Stomach (tissue), 9 donors: Measurements from ENCODE around the gene SAMD14. TPM values are rescaled to one million over a fixed set of nuclear protein-coding genes. Genes with fewer than 3 reads are reported as not detected.
A peak's percentile ranks its signal among the peaks of the same experiment; 100 is the strongest.

ENCODE experiments used
- DNase-seq, 2 donors: peaks; one replicate each; pipeline versions ENCODE4 v3.0.0 to v3.0.0-alpha.2; 2013 to 2019
- H3K27ac ChIP-seq, 5 donors: fragments of 200-600 bp in 4 of 5; sonication (generic) in 4 of 5; one replicate each; pipeline ENCODE4 v1.5.1; 2013 to 2019; ENCODE audit warnings: mild to moderate bottlenecking in 1 of 5, moderate library complexity in 1 of 5
- H3K27me3 ChIP-seq, 3 donors: fragments of 200-600 bp; sonication (generic); one replicate each; pipeline ENCODE4 v1.5.1; 2017 to 2019; ENCODE audit warnings: mixed run types in 1 of 3
- H3K36me3 ChIP-seq, 4 donors: fragments of 200-600 bp; sonication (generic); 1 replicate in 3 of 4; 2 replicates in 1 of 4; pipeline ENCODE4 v1.5.1; 2016 to 2019
- H3K4me1 ChIP-seq, 4 donors: fragments of 200-600 bp; sonication (generic); one replicate each; pipeline ENCODE4 v1.5.1; 2016 to 2019
- H3K4me3 ChIP-seq, 4 donors: fragments of 200-600 bp; sonication (generic) in 3 of 4; one replicate each; pipeline ENCODE4 v1.5.1; 2016 to 2019; ENCODE audit warnings: mild to moderate bottlenecking in 1 of 4
- H3K9me3 ChIP-seq, 4 donors: fragments of 200-600 bp; sonication (generic); one replicate each; pipeline ENCODE4 v1.5.1; 2016 to 2019
- CTCF ChIP-seq, 7 experiments: fragments of 450-650 bp in 4 of 7; fragments of 200-600 bp in 3 of 7; sonication (generic) in 3 of 7; IDR thresholded peaks; one replicate each; pipeline ENCODE4 v1.5.1; 2016 to 2019; ENCODE audit warnings: antibody characterized with exemption in 7 of 7, control low read depth in 2 of 7, mild to moderate bottlenecking in 1 of 7
- EP300 ChIP-seq: sonication (generic); formaldehyde crosslinking; IDR thresholded peaks from one replicate; pipeline ENCODE4 v1.6.1; 2017; ENCODE audit warnings: antibody characterized with exemption
- POLR2A ChIP-seq, 4 donors: fragments of 450-650 bp; IDR thresholded peaks; one replicate each; pipeline ENCODE4 v1.6.1; 2016; ENCODE audit warnings: antibody characterized with exemption in 4 of 4, control low read depth in 2 of 4, mild to moderate bottlenecking in 1 of 4, moderate library complexity in 1 of 4
- POLR2AphosphoS5 ChIP-seq, 3 donors: sonication (generic); formaldehyde crosslinking; IDR thresholded peaks; one replicate each; pipeline ENCODE4 v1.6.1; 2016; ENCODE audit warnings: antibody characterized with exemption in 3 of 3
- WGBS, 5 donors: extraction: QIAGEN DNeasy Blood & Tissue Kit in 3 of 5; methylation state at CpG; one replicate each; pipeline versions ENCODE4 v1.1.5 to v1.1.7; 2013 to 2018; 5-methylcytosine and 5-hydroxymethylcytosine counted together
- intact Hi-C: fragments of 100-400 bp; cut with DNase I; formaldehyde crosslinking; loops from one replicate; pipeline ENCODE4 v1.15.1; 2023; ENCODE audit warnings: low total_unique reads
- polyA plus RNA-seq, 3 donors: library from polyadenylated mRNA; stranded (reverse); fragments of 200-250 nt; gene quantifications; one replicate each; pipeline ENCODE4 v1.2.3, GENCODE V29; 2013
- total RNA-seq, 5 donors: library from RNA; depleted of rRNA; stranded (reverse); fragments of >200 nt; gene quantifications; one replicate each; pipeline versions ENCODE4 v1.1.0 to v1.2.3, GENCODE V29; 2014 to 2016
- donor health status: healthy with polysubstance abuse.
- donor health status: Bipolar disorder and iron deficiency.
- donor health status: healthy.

The SAMD14 gene
- total and polyA plus RNA-seq, 8 donors = 1.3 to 87.0 (median 1.8) TPM; not detected in 2

DNA sequence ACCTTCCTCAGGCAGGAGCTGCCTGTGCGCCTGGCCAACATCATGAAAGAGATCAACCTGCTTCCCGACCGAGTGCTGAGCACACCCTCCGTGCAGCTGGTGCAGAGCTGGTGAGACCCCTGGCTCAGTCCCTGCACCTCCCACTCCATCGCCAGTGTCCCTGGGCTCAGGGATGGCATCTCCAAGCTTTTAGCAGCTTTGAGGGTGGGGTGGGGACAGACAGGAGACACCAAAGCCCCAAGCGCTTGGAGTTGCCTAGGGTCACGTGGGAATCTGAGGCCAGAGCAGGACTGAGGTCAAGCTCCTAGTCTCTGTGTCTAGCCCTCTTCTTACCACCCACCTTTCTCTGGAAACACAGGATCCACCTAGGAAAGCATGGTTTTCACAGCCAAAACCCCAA, 32.5 kb downstream of the SAMD14 start:
- Histone ChIP-seq H3K27ac (no peak overlapping the region), H3K4me1 (peaks cover 37 to 79% (median 58%) of the 10 kb centered on the region in 4 donors), H3K4me3 (no peak overlapping the region), H3K27me3 (no peaks in the 10 kb centered on the region), H3K9me3 (no peaks in the 10 kb centered on the region), H3K36me3 (peaks cover 13 to 48% (median 31%) of the 10 kb centered on the region in 4 donors)
- TF ChIP-seq POLR2A (IDR thresholded peaks at IDR 0.05) (no peak), EP300 (no peak), POLR2AphosphoS5 (IDR thresholded peaks at IDR 0.05) (no peak), CTCF (IDR thresholded peaks at IDR 0.05) (no peak)
- no peak for DNase-seq
- intact Hi-C loops = no loop called here
- 70 to 91% (median 74%) methylated on average over 7 of the region's 7 CpGs for WGBS, 5 donors

DNA sequence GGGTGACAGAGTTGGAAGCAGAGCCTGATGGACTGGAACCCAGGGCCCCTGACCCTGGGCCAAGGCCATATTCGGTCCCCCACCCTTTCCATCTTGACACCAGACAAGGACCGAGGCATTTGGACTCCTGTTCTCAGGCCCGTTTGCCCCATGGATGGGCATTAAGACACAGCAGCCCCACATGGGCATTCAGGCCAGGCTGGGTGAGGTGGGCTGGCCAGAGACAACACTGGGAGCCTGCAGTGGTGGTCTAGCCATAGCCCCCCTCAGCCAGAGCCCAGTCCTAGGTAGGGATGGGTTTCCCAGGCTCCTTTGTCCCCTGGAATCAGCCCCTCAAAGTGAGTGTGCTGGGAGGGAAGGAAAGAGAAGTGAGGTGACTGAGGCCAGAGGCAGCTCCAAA, 33.2 kb downstream of the SAMD14 start:
- 60 to 84% (median 74%) methylated on average over 1 to 3 of the region's 3 CpGs for WGBS, 5 donors
- peaks cover 13 to 48% (median 31%) of the 10 kb centered on the region in 4 donors for H3K36me3 ChIP-seq
- intact Hi-C loops = no loop called here
- no peaks in the 10 kb centered on the region for H3K9me3 ChIP-seq
- H3K4me1 ChIP-seq = peaks cover 30 to 72% (median 52%) of the 10 kb centered on the region in 4 donors
- H3K27ac ChIP-seq = peak overlapping the region in 4 of 5 donors; percentile 85 to 92 (median 88)
- no peak for TF ChIP-seq POLR2AphosphoS5 (IDR thresholded peaks at IDR 0.05)
- no peak for TF ChIP-seq CTCF (IDR thresholded peaks at IDR 0.05)
- no peak for TF ChIP-seq EP300
- no peak for TF ChIP-seq POLR2A (IDR thresholded peaks at IDR 0.05)
- DNase-seq = no peak
- peak overlapping the region in 3 of 4 donors; percentile 71 to 99 (median 91) for H3K4me3 ChIP-seq
- no peaks in the 10 kb centered on the region for H3K27me3 ChIP-seq

- WGBS, 5 donors = 8 to 18% (median 15%) methylated on average over 2 to 6 of the region's 6 CpGs
- H3K27ac ChIP-seq = peak overlapping the region; percentile 82 to 92 (median 88)
- peaks cover 23 to 65% (median 45%) of the 10 kb centered on the region in 4 donors for H3K4me1 ChIP-seq
- TF ChIP-seq EP300 (no peak), CTCF (IDR thresholded peaks at IDR 0.05) (no peak), POLR2AphosphoS5 (IDR thresholded peaks at IDR 0.05) (no peak), POLR2A (IDR thresholded peaks at IDR 0.05) (no peak)
- no peaks in the 10 kb centered on the region for H3K9me3 ChIP-seq
- peaks cover 13 to 43% (median 31%) of the 10 kb centered on the region in 4 donors for H3K36me3 ChIP-seq
- H3K4me3 ChIP-seq = peak overlapping the region; percentile 71 to 99 (median 86)
- intact Hi-C loops = no loop called here
- H3K27me3 ChIP-seq = no peaks in the 10 kb centered on the region
- DNase-seq = peak in 1 of 2 donors; percentile 57
Observed at GRCh38 chr17:50096092-50096491, 33.9 kb downstream of the SAMD14 start.

- Histone ChIP-seq H3K27me3 (no peaks in the 10 kb centered on the region), H3K4me1 (peaks cover 18 to 60% (median 40%) of the 10 kb centered on the region in 4 donors), H3K36me3 (peaks cover 13 to 44% (median 31%) of the 10 kb centered on the region in 4 donors), H3K9me3 (no peaks in the 10 kb centered on the region), H3K4me3 (peak overlapping the region; percentile 71 to 99 (median 86)), H3K27ac (peak overlapping the region; percentile 82 to 92 (median 88))
- 0 to 2% (median 1%) methylated on average over 12 of the region's 12 CpGs for WGBS, 5 donors
- no peak for TF ChIP-seq POLR2AphosphoS5 (IDR thresholded peaks at IDR 0.05)
- TF ChIP-seq CTCF (IDR thresholded peaks at IDR 0.05) = no peak
- TF ChIP-seq EP300 = no peak
- no peak for TF ChIP-seq POLR2A (IDR thresholded peaks at IDR 0.05)
- peak in 1 of 2 donors; percentile 72 for DNase-seq
- intact Hi-C loops = no loop called here
Observed at GRCh38 chr17:50095626-50096037, 34.3 kb downstream of the SAMD14 start.
